HepG2 (cell line): ENCODE data around the gene CIB1. TPM values are rescaled to one million over a fixed set of nuclear protein-coding genes. Genes with fewer than 3 reads are reported as not detected.

ENCODE experiments used
- CENPT ChIP-seq: sonication (generic); formaldehyde crosslinking; IDR thresholded peaks from 2 replicates; pipeline ENCODE4 v1.8.0; 2022; ENCODE audit warnings: low read depth, mild to moderate bottlenecking, moderate library complexity, missing genetic modification reagents
- FLYWCH1 ChIP-seq: sonication (generic); formaldehyde crosslinking; IDR thresholded peaks from 2 replicates; pipeline ENCODE4 v1.8.1; 2023; ENCODE audit warnings: mild to moderate bottlenecking, missing genetic modification reagents
- HES4 ChIP-seq: sonication (generic); formaldehyde crosslinking; IDR thresholded peaks from 2 replicates; pipeline ENCODE4 v1.9.0; 2021; ENCODE audit warnings: mild to moderate bottlenecking, missing genetic modification reagents, borderline replicate concordance
- HNRNPK ChIP-seq: fragments of 200-400 bp; formaldehyde crosslinking; IDR thresholded peaks from 2 replicates; pipeline ENCODE4 v1.6.1; 2018; ENCODE audit warnings: low read length, low read depth, moderate library complexity, mild to moderate bottlenecking; ENCODE audit not compliant: poor library complexity, severe bottlenecking
- JDP2 ChIP-seq: sonication (generic); formaldehyde crosslinking; IDR thresholded peaks from 2 replicates; pipeline ENCODE4 v1.8.1; 2022; ENCODE audit warnings: missing genetic modification reagents, borderline replicate concordance
- PAF1 ChIP-seq: IDR thresholded peaks from 2 replicates; pipeline ENCODE4 v1.6.1; 2016; ENCODE audit warnings: missing genetic modification reagents, missing compliant biosample characterization
- SPEN ChIP-seq: sonication (generic); formaldehyde crosslinking; IDR thresholded peaks from 2 replicates; pipeline ENCODE4 v1.5.1; 2020; ENCODE audit warnings: low read depth, mild to moderate bottlenecking, missing genetic modification reagents
- SRF ChIP-seq: IDR thresholded peaks from 2 replicates; pipeline ENCODE4 v1.6.1; 2011; ENCODE audit warnings: mild to moderate bottlenecking, low read depth, low read length, moderate library complexity
- STAT5B ChIP-seq: sonication (generic); formaldehyde crosslinking; IDR thresholded peaks from 2 replicates; pipeline ENCODE4 v1.4.0; 2020; ENCODE audit warnings: missing genetic modification reagents
- ZBTB42 ChIP-seq: sonication (generic); formaldehyde crosslinking; IDR thresholded peaks from 2 replicates; pipeline ENCODE4 v1.5.0; 2020; ENCODE audit warnings: mild to moderate bottlenecking, missing genetic modification reagents
- ZNF20 ChIP-seq: sonication (generic); formaldehyde crosslinking; IDR thresholded peaks from 2 replicates; pipeline ENCODE4 v1.4.0; 2020; ENCODE audit warnings: mild to moderate bottlenecking, moderate library complexity, missing genetic modification reagents
- ZNF775 ChIP-seq: sonication (generic); formaldehyde crosslinking; IDR thresholded peaks from 2 replicates; pipeline ENCODE4 v1.4.0; 2020; ENCODE audit warnings: missing genetic modification reagents, mild to moderate bottlenecking, moderate library complexity, borderline replicate concordance
- ZNF839 ChIP-seq: sonication (generic); formaldehyde crosslinking; IDR thresholded peaks from 2 replicates; pipeline ENCODE4 v1.4.0; 2020; ENCODE audit warnings: missing genetic modification reagents, mild to moderate bottlenecking, borderline replicate concordance
- polyA plus RNA-seq, 8 experiments: library from polyadenylated mRNA; depleted of rRNA in 3 of 8; stranded (reverse) in 7 of 8; unstranded in 1 of 8; fragments of >200 nt; fragmentation: Illumina TruSeq in 4 of 8; extraction: Trizol in 4 of 8; gene quantifications; 2 replicates each; pipeline versions ENCODE4 v1.2.1 to v1.2.3, GENCODE V29; 2011 to 2016; ENCODE audit warnings: low read depth in 4 of 8, missing spikeins in 1 of 8, mixed read lengths in 1 of 8; ENCODE audit not compliant: insufficient read depth in 1 of 8
- total RNA-seq, 5 experiments: library from RNA; depleted of rRNA; stranded (reverse); fragments of >200 nt; fragmentation: Illumina TruSeq; extraction: Trizol; gene quantifications; 2 replicates each; pipeline ENCODE4 v1.2.3, GENCODE V29; 2016; ENCODE audit warnings: low read depth in 1 of 5
- TF ChIP-seq, protein P1 (sequence below): sonication (generic); formaldehyde crosslinking; IDR thresholded peaks from 2 replicates; pipeline ENCODE4 v1.9.0; 2021; ENCODE audit warnings: missing genetic modification reagents, mild to moderate bottlenecking, borderline replicate concordance
- TF ChIP-seq, protein P2 (sequence below): IDR thresholded peaks from 2 replicates; pipeline ENCODE4 v1.6.1; 2016
- TF ChIP-seq, protein P3 (sequence below): sonication (generic); formaldehyde crosslinking; IDR thresholded peaks from 2 replicates; pipeline ENCODE4 v1.4.0; 2020; ENCODE audit warnings: missing genetic modification reagents
- TF ChIP-seq, protein P4 (sequence below): sonication (generic); formaldehyde crosslinking; IDR thresholded peaks from 2 replicates; pipeline ENCODE4 v1.4.0; 2020; ENCODE audit warnings: missing genetic modification reagents, borderline replicate concordance

Gene CIB1
- total and polyA plus RNA-seq, 2 of the 13 experiments (the other 11 are each of a cell fraction or from before 2014, with no cell fraction given): 38.7 to 72.7 TPM

DNA sequence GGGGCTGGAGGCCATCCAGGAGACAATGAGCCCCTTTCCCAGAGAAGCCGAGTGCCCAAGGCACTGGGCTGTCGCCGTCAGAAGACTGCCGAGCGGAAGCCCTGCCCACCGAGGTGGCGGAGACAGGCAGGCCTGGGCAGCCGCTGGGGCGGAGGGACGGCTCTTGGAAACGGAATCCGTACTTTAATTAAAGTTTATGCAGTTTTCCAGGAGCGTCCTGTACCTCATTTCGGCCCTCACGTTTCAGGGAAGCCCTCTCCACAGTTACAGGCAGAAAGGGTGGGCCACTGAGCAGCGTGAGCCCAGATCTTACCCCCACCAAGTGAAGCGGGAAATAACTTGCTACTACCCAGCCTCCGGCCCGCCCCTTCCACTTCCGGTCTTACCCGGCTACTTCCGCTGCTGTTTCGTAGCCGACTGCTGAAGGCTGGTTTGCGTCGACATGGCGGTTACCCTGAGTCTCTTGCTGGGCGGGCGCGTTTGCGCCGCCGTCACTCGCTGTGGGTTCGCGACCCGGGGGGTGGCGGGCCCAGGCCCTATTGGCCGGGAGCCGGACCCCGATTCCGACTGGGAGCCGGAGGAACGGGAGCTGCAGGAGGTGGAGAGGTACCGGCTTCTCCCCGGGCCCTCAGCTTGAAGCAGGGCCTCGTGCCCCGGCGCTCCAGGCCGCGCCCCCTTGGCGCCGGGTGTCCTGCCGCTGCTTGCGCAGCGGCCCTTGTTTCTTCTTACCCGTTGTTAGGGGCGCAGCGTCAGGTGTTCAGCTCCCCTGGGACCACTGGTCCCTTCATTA is 31.7 kb upstream of the CIB1 start, which contains the start of gene NGRN (continued):
- TF ChIP-seq STAT5B (CRISPR knock-in tag) (no peak), ZNF775 (CRISPR knock-in tag) (no peak), JDP2 (CRISPR knock-in tag) (no peak), ZNF839 (CRISPR knock-in tag) (no peak), HNRNPK (no peak), HES4 (CRISPR knock-in tag) (peak; percentile 38; the same call in 1 of the 2 replicates), FLYWCH1 (CRISPR knock-in tag) (peak; percentile 81; the same call in 1 of the 2 replicates), SRF (no peak), PAF1 (CRISPR knock-in tag) (no peak), SPEN (CRISPR knock-in tag) (peak; percentile 92), CENPT (CRISPR knock-in tag) (peak; percentile 77; the same call in 1 of the 2 replicates), ZNF20 (CRISPR knock-in tag) (no peak), ZBTB42 (CRISPR knock-in tag) (peak; percentile 85)
- TF ChIP-seq, protein P1, sequence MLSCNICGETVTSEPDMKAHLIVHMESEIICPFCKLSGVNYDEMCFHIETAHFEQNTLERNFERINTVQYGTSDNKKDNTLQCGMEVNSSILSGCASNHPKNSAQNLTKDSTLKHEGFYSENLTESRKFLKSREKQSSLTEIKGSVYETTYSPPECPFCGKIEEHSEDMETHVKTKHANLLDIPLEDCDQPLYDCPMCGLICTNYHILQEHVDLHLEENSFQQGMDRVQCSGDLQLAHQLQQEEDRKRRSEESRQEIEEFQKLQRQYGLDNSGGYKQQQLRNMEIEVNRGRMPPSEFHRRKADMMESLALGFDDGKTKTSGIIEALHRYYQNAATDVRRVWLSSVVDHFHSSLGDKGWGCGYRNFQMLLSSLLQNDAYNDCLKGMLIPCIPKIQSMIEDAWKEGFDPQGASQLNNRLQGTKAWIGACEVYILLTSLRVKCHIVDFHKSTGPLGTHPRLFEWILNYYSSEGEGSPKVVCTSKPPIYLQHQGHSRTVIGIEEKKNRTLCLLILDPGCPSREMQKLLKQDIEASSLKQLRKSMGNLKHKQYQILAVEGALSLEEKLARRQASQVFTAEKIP (CRISPR knock-in tag): no peak
- TF ChIP-seq, protein P2, sequence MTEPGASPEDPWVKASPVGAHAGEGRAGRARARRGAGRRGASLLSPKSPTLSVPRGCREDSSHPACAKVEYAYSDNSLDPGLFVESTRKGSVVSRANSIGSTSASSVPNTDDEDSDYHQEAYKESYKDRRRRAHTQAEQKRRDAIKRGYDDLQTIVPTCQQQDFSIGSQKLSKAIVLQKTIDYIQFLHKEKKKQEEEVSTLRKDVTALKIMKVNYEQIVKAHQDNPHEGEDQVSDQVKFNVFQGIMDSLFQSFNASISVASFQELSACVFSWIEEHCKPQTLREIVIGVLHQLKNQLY (CRISPR knock-in tag): no peak
- TF ChIP-seq, protein P3, sequence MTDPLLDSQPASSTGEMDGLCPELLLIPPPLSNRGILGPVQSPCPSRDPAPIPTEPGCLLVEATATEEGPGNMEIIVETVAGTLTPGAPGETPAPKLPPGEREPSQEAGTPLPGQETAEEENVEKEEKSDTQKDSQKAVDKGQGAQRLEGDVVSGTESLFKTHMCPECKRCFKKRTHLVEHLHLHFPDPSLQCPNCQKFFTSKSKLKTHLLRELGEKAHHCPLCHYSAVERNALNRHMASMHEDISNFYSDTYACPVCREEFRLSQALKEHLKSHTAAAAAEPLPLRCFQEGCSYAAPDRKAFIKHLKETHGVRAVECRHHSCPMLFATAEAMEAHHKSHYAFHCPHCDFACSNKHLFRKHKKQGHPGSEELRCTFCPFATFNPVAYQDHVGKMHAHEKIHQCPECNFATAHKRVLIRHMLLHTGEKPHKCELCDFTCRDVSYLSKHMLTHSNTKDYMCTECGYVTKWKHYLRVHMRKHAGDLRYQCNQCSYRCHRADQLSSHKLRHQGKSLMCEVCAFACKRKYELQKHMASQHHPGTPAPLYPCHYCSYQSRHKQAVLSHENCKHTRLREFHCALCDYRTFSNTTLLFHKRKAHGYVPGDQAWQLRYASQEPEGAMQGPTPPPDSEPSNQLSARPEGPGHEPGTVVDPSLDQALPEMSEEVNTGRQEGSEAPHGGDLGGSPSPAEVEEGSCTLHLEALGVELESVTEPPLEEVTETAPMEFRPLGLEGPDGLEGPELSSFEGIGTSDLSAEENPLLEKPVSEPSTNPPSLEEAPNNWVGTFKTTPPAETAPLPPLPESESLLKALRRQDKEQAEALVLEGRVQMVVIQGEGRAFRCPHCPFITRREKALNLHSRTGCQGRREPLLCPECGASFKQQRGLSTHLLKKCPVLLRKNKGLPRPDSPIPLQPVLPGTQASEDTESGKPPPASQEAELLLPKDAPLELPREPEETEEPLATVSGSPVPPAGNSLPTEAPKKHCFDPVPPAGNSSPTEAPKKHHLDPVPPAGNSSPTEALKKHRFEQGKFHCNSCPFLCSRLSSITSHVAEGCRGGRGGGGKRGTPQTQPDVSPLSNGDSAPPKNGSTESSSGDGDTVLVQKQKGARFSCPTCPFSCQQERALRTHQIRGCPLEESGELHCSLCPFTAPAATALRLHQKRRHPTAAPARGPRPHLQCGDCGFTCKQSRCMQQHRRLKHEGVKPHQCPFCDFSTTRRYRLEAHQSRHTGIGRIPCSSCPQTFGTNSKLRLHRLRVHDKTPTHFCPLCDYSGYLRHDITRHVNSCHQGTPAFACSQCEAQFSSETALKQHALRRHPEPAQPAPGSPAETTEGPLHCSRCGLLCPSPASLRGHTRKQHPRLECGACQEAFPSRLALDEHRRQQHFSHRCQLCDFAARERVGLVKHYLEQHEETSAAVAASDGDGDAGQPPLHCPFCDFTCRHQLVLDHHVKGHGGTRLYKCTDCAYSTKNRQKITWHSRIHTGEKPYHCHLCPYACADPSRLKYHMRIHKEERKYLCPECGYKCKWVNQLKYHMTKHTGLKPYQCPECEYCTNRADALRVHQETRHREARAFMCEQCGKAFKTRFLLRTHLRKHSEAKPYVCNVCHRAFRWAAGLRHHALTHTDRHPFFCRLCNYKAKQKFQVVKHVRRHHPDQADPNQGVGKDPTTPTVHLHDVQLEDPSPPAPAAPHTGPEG (CRISPR knock-in tag): peak; percentile 24; the same call in 1 of the 2 replicates
- TF ChIP-seq, protein P4, sequence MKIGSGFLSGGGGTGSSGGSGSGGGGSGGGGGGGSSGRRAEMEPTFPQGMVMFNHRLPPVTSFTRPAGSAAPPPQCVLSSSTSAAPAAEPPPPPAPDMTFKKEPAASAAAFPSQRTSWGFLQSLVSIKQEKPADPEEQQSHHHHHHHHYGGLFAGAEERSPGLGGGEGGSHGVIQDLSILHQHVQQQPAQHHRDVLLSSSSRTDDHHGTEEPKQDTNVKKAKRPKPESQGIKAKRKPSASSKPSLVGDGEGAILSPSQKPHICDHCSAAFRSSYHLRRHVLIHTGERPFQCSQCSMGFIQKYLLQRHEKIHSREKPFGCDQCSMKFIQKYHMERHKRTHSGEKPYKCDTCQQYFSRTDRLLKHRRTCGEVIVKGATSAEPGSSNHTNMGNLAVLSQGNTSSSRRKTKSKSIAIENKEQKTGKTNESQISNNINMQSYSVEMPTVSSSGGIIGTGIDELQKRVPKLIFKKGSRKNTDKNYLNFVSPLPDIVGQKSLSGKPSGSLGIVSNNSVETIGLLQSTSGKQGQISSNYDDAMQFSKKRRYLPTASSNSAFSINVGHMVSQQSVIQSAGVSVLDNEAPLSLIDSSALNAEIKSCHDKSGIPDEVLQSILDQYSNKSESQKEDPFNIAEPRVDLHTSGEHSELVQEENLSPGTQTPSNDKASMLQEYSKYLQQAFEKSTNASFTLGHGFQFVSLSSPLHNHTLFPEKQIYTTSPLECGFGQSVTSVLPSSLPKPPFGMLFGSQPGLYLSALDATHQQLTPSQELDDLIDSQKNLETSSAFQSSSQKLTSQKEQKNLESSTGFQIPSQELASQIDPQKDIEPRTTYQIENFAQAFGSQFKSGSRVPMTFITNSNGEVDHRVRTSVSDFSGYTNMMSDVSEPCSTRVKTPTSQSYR (CRISPR knock-in tag): no peak
